ENCODE results near the gene ATXN10.

The ATXN10 gene

DNA sequence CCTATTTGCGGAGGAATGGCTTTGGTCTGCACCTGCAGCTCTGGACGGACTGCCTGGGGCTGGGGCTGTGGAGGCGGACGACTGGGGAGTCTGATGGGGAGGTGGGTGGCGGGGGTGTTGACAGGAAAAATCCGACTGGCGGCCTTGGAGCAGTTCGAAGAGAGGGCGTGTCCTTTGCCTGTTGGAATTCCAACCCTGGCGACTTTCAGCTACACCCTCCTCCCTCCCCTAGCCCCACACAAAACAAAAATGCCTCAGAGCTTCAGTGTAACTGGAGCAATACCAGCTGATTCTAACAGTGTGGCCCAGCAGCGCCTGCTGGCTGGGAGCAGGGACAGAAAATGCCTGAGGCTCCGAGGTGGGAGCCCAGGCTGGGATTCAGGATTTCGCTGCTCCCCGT is 85.4 kb downstream of the ATXN10 start:
- no peak for DNase-seq (ENCODE audit: extremely low read depth in 1 of 2, low read depth in 1 of 2)

DNA sequence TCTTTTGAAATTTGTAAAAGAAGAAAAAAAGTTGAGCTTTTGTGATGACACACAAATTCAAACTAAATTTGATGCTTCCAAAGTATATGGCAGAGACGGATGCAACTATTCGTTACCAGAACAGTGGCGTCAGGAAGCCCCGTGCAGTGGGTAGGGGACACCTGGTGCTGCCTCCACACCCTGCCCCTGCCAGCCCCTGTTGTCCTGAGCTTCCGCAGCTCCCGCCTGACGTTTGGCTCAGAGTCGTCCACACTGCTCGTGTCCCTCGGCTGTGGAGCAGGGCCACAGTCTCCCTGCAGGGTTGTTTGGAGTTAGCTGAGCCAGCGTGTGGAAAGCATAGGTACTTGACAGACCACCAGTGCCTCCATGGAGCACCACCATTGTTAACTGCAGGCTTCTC is 86.3 kb downstream of the ATXN10 start:
- no peak for DNase-seq (ENCODE audit: extremely low read depth in 1 of 2, low read depth in 1 of 2)

DNA sequence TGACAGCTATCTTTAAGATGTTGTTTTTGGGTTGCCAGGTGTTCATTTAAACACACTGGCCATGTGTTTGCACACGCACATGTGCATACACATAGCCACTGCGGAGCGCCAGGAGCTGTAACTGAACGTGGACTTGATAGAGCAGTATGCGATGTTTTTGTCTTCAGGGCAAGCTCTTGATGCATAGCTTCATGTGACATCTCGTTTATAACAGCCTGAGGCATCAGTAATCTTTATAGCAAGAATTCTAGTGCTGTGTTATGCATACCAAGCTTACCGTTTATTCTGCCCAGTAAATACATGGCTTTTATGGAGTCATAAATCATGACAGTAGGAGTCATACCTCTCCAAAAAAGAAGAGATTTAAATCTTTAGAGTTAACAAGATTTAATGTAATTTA is 87.0 kb downstream of the ATXN10 start:
- DNase-seq (ENCODE audit: extremely low read depth in 1 of 2, low read depth in 1 of 2): no peak

DNA sequence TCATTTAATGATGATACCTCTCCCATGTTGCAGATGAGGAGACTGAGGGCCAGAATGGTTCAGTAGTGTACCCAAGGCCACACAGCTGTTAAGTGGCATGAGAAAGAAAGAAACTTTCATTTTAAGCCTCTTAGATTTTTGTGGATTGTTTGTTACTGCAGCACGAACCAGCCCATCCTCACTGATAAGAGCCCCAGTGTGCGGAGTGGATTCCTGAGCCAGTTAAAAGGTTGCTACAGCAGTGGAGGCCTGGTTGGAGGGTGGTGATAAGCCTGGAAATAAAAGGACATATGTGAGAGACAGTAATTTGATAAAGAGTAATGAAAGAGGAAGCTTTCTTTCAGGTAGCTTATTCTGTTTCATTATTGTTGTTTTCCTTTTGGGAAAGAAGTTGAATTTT is 89.0 kb downstream of the ATXN10 start:
- DNase-seq (ENCODE audit: extremely low read depth in 1 of 2, low read depth in 1 of 2): no peak

DNA sequence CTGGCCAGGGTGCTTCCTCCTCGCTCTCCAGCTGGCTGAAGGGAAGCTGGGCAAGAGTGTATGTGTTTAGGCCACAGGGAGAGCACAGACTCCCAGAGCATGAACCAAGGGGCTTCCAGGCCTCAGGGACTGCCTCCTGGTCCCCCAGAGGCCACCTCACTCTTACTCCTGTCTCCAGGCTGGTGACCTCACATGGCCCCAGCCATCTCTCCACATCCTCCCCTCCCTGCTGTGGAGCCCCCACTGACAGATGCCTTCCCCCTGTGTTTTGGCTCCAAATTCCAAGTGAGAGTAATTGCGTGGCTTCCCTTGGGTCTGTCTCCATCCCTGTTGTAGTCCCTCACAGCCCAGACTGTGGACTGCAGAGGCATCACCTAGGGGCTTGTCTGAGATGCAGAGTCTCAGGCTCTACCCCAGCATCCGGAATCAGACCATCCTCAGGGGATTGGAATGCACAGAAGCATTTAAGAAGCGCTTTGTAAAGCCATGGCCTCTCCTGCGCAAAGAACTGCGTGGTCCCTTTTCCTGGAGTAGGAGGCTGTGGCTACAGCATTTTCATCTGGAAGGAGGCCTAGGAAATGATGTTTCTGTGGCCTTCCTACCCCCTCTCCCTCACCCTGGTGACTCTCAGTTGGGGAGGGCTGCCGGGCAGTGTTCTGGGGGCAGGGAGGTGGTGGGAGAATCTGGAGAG is 91.1 kb downstream of the ATXN10 start:
- no peak for DNase-seq (ENCODE audit: extremely low read depth in 1 of 2, low read depth in 1 of 2)

DNA sequence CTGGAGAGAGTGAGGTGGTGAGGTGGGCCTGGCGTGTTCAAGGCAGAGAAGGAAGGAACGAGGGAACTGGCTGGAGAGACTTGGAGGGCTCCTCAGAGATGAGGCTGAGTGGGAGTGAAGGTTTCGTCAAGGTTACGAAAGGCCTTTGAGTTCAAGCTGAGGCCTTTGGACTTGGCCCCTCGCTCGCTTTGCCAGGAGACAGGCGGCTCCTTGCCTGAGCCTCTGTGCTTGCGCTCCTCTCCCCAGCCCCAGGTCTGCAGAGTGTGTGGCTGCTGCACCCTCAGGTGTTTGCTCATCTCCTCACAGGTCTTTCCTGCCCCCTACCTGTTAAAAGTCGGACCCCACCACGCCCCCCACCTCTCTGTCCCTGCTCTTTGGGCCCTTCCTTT is 91.6 kb downstream of the ATXN10 start:
- DNase-seq (ENCODE audit: extremely low read depth in 1 of 2, low read depth in 1 of 2): no peak

DNA sequence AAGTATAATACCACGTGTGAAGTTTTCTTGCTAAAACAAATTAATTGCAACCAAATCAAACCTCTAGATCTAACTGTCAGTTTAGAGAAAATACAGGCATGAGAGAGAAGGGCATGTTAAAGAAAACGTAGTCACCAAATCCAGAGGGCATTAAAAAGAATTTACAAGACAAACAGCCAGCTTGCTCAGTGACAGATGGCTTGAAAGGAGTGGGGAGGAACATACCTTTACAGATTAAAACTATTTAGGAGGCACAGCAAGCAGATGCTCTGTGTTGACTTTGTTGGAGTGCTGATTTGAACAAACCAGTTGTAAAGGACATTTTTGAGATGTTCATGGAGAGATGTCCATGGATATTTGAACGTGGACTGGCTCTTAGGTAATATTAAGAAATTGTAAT is 96.9 kb downstream of the ATXN10 start:
- DNase-seq (ENCODE audit: extremely low read depth in 1 of 2, low read depth in 1 of 2): no peak

DNA sequence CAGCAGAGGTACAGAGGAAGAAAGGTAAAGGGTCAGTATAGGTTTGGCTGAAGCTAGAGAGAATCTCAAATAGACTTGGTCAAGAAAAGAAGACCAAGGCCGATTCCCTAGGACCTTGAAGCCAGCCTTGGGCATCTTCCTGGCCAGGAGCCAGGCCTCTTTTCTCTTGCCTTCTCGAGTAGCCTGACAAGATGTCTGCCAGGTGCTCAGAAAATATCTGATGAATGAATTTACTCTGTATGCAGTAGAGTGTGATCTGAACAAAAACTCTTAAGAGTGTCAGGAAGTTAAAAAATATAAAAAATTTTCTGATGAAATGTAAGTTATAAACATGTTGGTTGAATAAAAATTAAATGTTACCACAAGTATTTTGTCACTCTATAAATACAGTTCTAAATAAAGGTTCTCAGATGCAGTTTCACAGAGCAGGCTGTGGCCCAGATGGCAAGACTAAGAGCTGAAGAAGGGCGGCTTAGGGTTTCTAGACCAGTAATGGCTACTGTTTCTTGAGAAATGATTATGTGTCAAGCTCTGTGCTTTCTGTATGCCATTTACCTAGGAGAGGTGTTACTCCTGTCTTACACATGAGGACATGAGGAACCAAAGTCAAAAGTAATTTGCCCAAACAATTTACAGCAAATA is 98.1 kb downstream of the ATXN10 start:
- DNase-seq (ENCODE audit: extremely low read depth in 1 of 2, low read depth in 1 of 2): no peak

DNA sequence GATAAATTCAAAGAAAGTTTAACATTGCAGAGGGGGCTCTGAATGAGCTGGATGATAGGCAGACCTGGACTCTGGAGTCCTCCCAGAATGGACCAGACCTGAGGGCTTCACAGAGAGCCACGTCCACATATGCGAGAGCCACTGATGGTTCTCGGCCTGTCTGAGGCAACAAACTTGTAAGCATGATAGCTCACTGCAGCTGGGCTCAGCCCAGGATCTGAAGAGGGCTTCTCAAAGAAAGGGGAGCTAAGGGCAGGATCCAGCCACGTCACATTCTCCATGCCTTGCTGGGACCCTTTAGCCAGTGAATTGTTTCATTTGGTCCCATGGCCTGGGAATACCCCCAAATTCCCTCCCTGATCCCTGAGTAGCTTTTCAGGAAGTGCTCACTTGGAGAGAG is 98.9 kb downstream of the ATXN10 start:
- no peak for DNase-seq (ENCODE audit: extremely low read depth in 1 of 2, low read depth in 1 of 2)

DNA sequence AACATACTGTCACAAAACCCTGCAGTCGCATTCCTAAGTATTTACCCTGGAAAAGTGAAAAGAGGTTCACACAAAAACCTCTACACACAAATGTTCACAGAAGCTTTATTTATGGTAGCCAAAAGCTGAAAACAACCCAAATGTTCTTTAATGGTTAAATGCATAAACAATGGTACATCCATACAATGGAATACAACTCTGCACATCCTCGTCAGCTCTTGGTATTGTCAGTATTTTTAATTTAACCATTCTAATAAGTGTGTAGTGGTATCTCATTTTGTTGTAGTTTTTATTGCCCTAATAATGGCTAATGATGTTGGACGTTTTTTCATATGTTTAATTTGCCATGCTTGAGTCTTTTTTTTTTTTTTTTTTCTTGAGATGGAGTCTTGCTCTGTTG is 99.4 kb downstream of the ATXN10 start:
- no peak for DNase-seq (ENCODE audit: extremely low read depth in 1 of 2, low read depth in 1 of 2)

DNA sequence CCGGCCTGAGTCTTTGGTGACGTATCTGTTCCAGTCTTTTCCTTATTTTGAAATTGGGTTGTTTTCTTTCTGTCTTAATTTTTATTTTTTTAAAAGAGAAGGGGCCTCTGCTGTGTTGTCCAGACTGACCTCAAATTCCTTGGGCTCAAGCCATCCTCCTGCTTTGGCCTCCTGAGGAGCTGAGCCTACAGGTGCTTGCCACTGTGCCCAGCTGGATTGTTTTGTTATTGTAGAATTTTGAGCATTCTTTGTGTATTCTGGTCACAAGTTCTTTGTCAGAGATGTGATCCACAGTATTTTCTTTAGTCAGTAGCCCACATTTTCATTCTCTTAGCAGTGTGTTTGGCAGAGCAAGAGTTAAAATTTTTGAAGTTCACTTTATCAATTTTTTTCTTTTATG is 100.1 kb downstream of the ATXN10 start:
- DNase-seq (ENCODE audit: extremely low read depth in 1 of 2, low read depth in 1 of 2): no peak

DNA sequence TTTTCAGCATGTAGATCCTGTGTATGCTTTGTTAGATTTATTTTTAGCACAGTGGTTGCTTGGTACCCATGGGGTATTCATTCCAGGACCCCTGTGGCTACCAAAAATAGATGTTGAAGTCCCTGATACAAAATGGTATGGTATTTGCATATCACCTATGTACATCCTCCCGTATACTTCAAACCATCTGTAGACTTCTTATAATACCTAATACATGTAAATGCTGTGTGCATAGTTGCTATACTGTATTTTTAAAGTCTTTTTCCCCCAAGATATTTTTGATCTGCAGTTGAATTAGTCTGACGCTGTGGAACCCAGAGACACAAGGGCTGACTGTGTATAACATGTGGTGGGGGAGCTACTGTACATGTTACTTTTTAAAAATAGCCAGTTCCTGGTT is 101.1 kb downstream of the ATXN10 start:
- no peak for DNase-seq (ENCODE audit: extremely low read depth in 1 of 2, low read depth in 1 of 2)

DNA sequence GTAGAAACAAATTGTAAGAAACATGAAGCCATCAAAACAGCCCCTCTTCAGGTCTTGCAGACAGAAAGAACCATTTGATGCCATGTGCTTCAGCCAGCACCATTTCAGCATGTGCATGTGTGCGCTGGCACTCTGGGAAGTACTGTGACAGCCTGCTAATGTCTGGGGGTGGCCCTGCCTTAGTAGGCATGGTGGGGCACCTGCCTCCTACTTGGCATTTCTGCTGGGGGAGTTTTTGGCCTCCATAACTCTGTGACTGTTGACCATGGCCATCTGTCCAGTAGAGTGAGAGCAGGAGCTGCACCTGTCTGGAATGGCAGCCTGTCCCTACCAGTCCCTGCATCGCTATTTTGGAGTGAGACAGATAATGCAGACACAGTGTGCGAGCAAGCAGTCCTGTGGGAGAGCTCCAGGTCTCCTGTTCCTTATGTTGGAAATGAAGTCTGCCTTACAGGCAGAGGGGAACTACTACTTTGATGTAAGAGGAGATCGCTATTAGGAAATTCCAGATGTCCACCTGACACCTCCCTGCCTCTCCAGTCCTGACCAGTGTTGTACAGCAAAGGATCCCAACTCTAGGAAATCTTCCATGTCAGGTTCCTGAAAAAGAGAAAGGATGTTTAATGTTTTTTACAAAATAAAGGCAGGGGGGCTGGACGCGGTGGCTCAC is 102.5 kb downstream of the ATXN10 start:
- no peak for DNase-seq (ENCODE audit: extremely low read depth in 1 of 2, low read depth in 1 of 2)

DNA sequence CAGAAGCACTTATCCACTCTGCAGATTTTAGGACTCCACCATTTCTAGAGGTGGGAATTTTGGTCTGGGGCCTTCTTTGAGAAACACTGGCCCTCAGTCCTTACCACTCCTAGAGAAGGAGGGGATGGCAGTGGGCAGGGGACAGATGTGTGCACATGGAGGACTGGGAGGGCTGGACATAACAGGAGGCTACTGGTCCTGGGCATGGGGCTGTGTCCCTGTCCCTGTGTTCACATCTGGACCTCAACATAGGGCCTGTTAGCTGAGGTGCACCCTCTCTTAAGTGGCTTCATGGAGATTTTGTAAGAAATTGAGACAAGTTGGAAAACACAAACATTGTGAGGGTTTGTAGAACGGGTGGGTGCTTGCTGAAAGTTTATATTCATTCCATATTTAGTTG is 103.4 kb downstream of the ATXN10 start:
- DNase-seq (ENCODE audit: extremely low read depth in 1 of 2, low read depth in 1 of 2): no peak

DNA sequence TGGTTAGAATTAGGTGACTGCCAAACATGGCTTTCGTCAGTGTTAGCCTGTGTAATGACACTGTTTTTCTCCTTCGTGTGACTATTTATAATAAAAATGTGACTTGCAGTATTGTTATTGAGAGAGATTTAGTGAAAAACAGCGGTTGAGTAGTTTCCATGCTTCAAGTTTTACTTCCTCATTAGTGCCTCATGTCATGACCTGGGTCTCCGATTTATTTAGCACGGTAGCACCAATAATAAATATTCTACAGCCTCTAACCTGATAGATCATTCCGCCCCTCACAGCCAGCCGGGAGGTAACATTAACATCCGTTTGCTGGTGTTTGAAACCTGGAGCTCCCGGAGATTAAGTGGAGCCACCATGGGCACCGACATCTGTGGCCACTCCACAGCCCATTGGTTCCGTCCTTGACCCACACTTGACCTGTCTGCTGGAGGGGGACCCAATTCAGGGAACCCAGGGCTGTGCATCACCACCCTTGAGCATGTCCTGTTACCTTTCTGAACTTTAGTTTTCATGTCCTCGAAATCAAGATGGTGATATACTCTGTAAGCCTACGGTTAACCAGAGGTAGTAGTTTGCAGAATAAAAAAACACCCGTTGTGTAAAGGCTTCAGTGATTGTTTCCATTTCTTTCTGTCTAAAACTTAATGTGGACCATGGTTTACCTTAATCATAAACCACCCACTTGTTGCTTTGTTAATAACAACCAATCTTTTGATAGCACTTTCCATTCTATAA is 104.1 kb downstream of the ATXN10 start:
- DNase-seq (ENCODE audit: extremely low read depth in 1 of 2, low read depth in 1 of 2): no peak

DNA sequence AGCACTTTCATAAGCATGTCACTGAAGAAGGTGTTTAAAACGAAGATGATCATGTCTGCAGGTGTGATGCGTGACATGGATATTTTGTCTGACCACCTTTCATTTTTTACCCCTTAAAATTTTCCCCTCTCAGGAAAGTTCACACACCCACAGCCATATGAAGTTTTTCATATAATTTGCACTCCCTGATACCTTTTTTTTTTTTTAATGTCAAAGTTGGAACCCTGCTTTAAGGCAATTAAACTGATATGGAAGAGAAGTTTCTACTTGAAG is 104.6 kb downstream of the ATXN10 start:
- no peak for DNase-seq (ENCODE audit: extremely low read depth in 1 of 2, low read depth in 1 of 2)

DNA sequence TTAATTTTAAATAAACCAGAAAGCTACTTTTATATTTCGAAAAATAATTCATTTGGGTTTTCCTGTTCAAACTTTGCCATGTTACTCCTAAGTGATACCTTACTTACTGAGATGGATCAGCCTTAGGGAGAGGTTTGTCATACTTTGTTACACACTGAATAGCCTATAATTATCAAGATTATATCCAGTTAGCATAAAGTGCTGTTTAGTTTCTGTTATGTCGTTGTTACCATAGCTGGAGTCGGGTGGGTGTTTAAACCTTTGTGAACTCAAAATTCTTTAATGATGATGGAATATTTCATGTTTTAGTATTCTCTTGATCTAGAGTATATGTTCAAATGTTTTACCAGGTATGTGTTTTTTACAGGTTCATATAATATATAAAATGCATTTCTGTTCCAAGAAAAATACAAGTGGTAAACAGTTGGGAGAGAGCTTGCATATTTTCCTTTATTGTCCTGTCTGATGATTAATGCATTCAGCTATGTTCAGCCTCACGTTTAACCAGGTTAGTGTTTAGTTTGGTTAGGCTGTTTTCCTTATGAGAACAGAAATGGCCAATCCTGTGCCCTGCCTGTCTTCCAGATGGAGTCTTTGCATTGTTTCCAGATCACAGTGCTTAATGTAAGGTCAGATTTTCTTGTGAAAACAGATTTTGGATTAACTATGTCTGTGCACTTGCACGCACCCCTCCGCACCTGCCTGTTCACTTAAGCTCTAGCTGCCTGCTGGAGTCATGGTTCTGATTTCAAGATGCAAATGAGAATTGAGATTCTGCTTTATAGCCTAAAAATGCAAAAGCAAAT is 105.6 kb downstream of the ATXN10 start:
- no peak for DNase-seq (ENCODE audit: extremely low read depth in 1 of 2, low read depth in 1 of 2)

DNA sequence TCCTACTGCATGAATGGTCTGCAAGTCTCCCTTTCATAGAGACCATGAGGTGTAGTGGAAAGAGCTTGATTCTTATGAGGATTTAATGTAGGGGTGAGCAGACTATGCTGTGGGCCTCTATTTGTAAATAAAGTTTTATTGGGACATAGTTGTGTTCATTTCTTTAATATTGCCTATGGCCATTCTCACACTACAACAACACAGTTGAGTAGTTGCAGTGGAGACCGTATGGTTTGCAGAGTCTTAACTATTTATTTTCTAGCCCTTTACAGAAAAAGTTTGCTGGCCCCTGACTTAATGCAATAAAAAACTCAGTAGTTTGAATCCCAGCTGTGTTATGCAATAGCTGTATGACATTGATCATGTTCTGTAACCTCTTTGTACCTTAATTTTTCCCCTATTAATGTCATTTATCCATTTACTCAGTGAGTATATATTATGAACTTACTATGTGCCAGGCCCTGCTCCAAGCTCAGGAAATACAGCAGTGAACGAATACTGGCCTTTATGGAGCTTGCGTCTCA is 106.3 kb downstream of the ATXN10 start:
- no peak for DNase-seq (ENCODE audit: extremely low read depth in 1 of 2, low read depth in 1 of 2)

DNA sequence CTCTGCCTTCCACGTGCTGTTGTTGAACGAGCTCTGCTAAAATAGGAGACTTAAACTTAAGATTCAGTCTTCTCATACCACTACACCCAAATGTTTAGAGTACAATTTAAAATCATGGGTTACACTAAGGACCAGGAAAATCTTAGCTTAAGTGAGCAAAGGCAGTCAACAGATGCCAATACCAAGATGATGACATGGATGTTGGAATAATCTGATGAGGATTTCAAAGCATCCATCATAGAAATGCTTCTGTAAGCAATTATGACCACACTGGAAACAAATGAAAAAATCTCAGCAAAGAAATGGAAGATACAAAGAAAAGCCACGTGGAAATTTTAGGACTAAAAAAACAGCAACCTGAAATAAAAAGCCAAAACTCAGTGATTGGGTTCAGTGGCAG is 109.8 kb downstream of the ATXN10 start:
- DNase-seq (ENCODE audit: extremely low read depth in 1 of 2, low read depth in 1 of 2): no peak

DNA sequence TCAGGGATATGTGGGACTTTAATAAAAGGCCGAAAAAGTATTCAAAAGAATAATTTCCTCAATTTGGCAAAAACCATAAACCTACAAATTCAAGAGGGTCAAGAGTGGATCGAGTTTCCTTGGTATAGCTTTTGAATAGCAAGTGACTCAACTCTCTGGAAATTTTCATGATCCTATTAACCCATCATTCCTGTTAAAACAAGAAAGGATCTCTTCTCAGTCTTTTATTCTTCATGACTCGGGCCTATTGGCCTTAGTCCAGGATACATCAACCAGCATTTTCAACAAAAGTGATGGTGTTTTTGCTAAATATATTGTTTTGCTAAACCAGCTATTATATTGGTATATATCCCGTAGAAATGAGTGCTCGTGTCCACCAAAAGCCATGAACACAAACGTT is 110.3 kb downstream of the ATXN10 start:
- DNase-seq (ENCODE audit: extremely low read depth in 1 of 2, low read depth in 1 of 2): no peak

DNA sequence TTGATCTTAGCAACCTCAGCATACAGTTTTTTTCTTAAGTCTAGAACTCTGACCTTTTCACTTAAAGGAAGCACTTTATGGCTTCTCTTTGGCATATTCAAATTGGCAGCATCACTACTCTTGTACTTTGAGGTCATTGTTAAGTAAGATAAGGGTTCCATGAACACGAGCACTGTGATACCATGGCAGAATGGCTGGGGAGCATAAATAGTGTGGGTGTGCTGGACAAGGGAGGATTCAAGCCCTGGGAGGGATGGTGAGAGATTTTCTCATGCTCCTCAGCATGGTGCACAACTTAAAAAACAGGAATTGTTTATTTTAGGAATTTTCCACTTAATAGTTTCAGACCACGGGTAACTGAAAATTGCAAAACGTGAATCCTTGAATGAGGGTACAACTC is 111.4 kb downstream of the ATXN10 start:
- no peak for DNase-seq (ENCODE audit: extremely low read depth in 1 of 2, low read depth in 1 of 2)

All from activated CD8-positive, alpha-beta memory T cell treated with anti-CD3 and anti-CD28 coated beads for 1 hour (primary cell).